ENCODE data around the gene PCDHGA9.

DNA sequence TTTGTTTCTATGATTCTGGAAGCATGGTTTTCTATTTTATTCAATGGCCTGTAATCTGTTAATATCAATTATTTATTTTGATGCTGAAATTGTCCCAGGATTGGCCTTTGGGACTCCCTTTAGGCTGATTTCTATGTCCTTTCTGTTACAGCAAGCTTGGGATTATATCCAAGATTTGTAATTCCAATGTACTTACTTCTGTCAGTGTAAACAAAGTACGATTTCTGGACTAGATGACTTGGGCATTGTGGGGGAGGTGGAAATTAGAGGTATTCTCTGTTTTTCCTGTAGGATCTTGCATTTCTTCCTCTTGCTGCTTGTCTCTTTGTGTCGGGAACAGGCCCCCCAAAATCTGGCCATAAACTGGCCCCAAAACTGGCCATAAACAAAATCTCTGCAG, 31.4 kb downstream of the PCDHGA9 start:
- TF ChIP-seq POLR2A (IDR thresholded peaks at IDR 0.05) = no peak
- TF ChIP-seq, protein P1, sequence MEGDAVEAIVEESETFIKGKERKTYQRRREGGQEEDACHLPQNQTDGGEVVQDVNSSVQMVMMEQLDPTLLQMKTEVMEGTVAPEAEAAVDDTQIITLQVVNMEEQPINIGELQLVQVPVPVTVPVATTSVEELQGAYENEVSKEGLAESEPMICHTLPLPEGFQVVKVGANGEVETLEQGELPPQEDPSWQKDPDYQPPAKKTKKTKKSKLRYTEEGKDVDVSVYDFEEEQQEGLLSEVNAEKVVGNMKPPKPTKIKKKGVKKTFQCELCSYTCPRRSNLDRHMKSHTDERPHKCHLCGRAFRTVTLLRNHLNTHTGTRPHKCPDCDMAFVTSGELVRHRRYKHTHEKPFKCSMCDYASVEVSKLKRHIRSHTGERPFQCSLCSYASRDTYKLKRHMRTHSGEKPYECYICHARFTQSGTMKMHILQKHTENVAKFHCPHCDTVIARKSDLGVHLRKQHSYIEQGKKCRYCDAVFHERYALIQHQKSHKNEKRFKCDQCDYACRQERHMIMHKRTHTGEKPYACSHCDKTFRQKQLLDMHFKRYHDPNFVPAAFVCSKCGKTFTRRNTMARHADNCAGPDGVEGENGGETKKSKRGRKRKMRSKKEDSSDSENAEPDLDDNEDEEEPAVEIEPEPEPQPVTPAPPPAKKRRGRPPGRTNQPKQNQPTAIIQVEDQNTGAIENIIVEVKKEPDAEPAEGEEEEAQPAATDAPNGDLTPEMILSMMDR (IDR thresholded peaks at IDR 0.05) = no peak

All from Peyer's patch (tissue), 4 donors.